Measurements from ENCODE around the gene SNRPB.

SNRPB gene

GRCh38 chr20:2473516-2473915 lies 2.9 kb upstream of the SNRPB start:
- DNase-seq, result no peak

DNA sequence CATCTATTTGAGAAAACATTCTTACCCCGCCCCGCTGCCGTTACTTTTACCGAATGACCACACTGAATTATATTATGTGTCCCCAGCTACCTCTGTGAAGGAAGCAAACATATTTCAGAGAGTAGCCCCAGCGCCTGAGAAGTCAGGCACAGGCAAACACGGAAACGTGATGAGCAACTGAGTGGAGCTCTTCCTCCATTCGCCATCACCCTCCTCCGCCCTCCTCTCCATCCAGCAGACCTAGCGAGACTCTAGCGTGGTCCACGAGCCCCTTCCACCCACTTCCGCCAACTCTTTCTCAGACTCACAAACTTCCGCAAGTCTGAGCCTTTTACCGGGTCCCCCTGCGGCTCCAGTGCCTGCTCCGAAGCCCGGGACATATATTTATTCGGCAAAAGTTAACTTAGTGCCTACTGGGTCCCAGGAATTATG lies 582 bp downstream of the SNRPB start:
- peak; percentile 20 to 59 for DNase-seq

DNA sequence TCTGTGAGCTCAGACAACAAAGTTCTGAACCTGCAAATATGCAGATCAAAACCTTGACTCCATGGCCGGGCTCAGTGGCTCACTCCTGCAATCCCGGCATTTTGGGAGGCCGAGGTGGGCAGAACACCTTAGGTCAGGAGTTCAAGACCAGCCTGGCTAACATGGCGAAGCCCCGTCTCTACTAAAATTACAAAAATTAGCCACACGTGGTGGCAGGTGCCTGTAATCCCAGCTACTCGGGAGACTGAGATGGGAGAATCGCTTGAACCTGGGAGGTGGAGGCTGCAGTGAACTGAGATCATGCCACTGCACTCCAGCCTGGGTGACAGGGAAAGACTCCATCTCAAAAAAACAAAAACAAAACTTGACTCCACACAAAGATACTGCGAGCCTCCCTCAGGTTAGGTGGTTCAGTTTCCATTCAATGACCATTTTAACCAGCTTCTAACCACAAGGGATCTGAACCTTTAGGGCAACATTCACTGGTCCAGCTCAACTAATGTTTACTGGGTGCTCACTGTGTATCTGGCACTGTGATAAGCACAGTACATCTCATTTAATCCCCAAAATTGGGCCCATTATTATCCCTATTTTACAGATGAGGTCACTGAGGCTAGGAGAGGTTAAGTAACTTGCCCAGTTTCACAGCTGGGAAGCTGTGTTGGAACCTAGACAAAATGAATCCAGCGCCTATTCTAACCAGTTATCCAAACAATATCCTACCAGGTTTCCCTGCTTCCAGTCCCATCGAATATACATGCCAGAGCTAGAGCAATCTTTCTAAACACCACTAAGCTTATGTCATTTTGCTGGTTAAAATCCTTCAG lies 1.8 kb downstream of the SNRPB start:
- DNase-seq, result no peak

DNA sequence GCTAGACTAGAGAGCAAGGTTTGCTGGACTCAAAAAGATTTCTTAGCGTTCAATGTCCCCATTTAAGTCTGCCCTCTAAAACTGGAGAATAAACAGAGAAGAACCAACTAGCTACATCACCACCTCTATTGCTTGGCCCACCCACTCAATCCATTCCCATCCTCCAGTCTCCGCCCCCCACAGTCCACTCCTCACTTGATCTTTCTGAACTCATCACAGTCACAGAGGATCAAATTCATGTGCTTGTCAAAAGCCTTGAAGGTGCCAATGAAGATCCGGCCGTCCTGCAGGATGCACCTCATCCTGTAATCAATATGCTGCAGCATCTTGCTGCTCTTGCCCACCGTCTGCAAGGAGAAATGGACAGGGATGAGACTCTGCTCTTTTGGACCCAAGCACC lies 3.2 kb downstream of the SNRPB start:
- DNase-seq, result no peak

DNA sequence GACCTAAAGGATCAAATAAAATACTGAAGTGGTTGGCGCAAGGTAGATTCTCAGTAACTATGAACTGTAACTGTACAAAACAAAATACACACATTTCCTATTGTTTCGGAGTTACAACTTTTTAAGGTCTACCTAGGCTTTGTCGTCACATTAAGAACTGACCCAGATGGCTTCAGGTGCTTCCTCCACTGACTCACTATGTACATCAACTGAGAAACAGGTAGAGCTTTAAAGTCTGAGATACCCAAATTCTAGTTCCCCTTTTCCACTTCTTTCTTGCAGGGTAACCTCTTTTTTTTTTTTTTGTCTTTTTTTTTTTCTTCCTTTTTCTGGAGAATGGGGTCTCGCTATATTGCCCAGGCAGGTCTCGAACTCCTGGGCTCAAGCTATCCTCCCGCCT lies 5.5 kb downstream of the SNRPB start:
- DNase-seq, result no peak

DNA sequence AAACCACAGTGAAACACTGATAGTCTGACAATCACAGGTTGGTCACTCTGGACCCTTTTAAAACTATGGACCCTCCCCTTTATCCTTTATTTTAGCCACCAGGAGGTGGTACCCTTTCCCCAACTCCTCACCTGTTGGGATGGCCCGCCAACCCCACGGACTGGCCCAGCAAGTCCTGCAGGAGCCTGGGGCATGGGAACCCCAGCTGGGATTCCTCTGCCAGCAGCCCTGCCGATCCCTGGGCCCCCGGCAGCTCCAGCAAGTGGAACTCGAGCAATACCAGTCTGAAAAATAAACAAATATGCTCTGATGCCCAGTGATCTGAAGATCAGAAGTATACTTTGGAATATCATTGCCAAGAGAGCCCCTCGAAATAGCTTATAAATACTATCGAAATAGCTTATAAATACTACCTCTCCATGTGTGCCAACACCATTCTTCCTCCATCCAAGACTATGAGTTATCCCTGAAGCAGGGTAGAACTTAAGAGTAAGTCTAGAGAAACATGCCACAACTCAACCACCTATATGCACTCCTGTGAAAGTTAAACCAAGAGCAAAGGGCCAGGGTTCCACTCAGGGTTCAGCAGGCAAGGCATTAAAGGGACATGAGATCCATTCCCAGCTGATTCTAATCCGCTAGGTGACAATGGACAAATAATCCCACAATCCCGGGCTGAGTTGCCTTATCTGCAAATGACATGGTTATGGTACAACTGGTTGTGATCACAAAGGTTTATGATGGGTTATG lies 6.8 kb downstream of the SNRPB start:
- no peak for DNase-seq

- DNase-seq, result no peak
These were observed 8.1 kb downstream of the SNRPB start for GRCh38 chr20:2462484-2462883.

DNA sequence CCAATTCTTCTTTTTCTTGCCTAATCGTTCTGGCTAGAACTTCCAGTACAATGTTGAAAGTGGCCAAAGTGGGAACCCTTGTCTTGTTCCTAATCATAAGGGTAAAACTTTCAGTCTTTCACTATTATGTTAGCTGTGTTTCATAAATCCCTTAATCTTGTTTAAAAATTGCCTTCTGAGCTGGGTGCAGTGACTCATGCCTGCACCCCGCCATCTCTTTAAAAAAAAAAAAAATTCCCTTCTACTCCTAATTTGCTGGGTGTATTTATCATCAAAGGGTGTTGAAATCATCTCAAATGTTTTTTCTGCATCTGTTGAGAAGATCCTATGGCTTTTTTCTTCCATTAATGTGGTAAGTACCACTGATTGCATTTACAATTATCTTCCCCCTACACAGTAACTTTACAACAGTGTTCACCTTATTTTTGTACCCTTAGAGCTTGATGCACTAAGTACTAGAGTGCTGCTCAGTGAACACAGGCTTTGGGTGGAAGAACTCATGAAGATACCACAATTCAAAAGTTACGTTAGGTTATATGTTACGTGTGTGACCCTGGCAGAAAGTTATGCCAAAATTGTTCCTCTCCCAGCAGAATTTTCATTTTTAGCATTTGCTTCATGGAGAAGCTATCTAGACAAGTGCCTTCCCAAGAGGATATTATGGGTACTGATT lies 9.7 kb downstream of the SNRPB start:
- no peak for DNase-seq

DNA sequence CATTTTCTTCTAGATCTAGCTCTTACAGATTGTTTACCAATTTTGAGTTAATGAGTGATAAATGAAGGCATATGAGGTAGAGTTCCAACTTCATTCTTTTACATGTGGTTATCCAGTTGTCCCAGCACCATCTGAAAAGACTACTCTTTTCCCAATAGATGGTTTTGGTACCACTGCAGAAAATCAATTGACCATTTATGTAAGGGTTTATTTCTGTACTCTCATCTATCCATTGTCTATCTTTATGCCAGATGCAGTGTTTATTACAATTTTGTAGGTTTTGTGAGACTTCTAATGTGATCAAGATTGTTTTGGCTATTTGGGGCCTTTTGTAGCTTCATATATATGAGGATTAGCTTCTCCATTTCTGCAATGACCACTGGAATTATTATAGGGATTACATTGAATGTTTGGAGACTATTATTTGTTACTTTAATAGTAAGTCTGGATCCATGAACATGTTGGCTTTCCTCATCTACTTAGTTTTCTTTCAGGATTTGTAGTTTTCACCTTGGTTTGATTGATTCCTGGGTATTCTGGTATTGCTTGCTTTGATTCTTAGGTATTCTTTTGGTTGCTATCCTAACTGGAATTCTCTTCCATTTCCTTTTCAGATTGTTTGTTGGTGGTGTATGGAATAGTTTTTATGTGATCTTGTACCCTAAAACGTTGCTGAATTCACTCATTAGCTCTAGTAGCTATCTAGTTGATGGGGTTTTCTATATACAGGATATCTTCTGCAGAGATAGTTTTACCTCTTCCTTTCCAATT lies 10.4 kb downstream of the SNRPB start:
- no peak for DNase-seq

DNA sequence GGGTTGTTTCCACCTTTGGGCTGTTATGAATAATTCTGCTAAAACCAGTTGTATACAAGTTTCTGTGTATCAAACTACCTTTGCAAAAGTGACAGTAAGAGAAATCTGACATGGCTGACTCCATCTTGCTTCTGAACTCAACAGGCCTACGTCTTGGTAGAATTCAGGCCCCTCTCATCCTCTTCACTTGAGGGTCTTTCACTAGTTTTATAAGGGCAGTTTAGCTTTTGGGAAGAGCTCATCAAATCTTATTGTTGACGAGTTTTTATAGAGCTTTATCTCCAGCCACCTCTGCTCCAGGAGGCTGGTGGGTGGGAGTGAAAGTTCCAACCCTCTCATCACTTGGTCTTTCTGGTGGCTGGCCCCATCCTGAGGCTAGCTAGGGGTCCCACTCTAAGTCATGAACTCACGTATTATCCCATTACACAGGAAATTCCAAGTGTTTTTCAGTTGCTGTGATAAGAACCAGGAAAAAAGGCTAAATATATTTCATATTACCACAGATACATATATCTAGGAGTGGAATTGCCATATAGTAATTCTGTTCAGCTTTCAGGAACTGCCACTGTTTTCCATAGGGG lies 11.6 kb downstream of the SNRPB start:
- DNase-seq, result no peak

DNA sequence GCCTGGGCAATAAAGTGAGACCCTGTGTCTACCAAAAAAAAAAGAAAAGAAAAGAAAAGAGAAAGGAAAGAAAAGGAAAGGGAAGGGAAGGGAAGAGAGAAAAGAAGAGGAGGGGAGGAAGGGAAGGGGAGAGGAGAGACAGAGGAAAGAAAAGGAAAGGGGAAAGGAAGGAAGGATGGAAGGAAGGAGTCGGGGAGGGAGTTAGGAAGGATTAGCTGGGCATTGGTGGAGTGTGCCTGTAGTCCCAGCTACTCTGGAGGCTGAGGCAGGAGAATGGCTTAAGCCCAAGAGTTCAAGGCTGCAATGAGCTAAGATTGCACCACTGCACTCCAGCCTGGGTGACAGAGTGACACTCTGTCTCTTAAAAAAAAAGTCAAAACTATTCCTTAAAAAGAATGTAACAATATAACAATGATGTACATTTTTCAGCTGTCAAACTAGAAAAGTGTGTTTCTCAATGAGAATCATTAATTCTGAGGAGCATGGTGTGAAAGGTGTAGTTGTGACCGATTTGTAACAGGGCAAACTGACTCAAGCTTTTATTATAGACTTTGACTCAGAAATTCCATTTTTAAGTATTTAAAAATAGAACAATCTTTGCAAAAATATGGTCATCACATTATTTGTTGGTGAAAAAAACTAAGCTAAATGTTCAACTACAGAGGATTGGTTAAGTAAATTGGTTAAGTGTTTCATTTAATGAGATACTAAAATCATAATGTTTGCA lies 14.7 kb downstream of the SNRPB start:
- no peak for DNase-seq

DNA sequence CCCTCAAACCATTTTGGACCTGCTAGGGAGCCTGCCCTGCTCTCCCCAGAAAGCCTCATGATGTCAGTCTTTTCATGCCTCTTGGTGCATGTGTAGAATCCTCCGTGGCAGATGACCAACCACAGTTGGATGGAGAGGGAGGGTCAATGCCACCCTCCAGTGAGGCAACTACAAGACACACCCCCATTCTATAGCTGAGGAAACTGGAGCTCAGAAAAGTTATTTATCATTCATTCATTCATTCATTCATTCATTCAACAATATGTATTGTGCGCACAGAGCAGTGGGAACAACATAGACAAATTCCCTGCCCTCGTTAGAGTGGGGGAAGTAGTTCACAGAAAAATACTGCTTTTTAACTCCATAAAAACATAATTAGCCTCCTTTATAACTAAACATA lies 16.8 kb downstream of the SNRPB start:
- no peak for DNase-seq

- DNase-seq, result peak; percentile 69 to 79
These were observed 18.5 kb downstream of the SNRPB start for GRCh38 chr20:2451939-2452732.

DNA sequence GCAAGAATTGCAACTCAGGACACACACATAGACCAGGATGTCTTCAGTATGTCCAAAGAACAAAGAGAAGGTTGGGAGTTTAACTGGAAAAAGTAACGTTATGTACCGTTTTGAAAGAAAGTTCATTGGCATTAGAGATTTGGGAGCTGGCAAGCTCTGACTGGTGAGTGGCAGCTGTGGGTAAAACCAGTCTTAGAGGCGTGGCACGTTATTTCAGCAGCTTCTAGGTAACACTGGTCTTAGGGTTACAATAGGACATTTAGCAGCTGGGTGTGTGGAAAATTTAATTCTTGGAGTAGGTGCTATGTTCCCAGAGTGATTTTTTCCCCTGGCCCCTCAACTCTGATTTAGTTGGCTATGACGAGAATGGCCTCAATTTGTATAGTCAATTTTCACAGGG lies 19.2 kb downstream of the SNRPB start:
- no peak for DNase-seq

- no peak for DNase-seq
These were observed 21.2 kb downstream of the SNRPB start for GRCh38 chr20:2449386-2449785.

DNA sequence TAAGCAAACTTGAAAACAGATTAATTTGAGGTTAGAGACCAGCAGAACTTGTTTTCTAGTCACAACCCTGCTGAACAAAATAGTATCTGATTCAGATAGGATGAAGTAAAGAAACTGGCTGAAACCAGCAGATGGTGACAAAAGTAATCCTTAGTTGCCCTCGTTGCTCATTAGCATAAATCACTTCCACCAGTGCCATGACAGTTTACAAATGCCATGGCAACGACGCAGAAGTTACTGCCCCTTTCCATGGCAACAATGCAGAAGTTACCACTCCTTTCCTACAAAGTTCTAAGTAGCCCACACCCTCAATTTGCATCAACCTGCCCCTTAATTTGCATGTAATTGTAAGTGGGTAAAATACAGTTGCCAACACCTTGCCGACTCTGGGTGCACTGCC lies 23.7 kb downstream of the SNRPB start:
- DNase-seq, result no peak

- DNase-seq, result no peak
These were observed 39.4 kb downstream of the SNRPB start for GRCh38 chr20:2431185-2431584.

DNA sequence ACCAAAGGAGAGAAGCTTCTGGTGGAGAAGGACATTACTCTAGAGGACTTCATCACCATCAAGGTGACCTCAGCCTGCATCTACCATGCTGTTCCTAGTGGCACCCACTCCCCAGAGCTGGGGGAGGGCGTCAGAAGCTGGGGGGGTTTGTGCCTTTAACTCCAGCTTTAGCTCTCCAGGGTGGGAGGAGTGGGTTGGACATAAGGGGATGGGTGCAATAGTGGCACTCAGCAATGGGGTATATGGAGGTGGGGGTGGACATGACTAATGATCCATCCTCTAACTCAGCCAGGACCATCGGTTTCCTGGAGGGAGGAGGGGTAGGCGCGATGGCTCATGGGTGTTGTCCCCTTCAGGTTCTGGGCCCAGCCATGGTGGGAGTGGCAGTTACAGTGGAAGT lies 40.1 kb downstream of the SNRPB start:
- DNase-seq, result no peak

- DNase-seq, result no peak
These were observed 41.5 kb downstream of the SNRPB start for GRCh38 chr20:2429051-2429450.

GRCh38 chr20:2421247-2421646 lies 49.3 kb downstream of the SNRPB start:
- no peak for DNase-seq

- DNase-seq, result no peak
These were observed 50.1 kb downstream of the SNRPB start for GRCh38 chr20:2420510-2420909.

Data from SHP77 (cell line).